ENCODE results near the gene ZNF687.
A peak's percentile ranks its signal among the peaks of the same experiment; 100 is the strongest.

The ZNF687 gene

GRCh38 chr1:151242442-151242841, 39.7 kb upstream of the ZNF687 start:
- no peak for DNase-seq (ENCODE audit: low read depth, low spot score)
- no peak overlapping the region for H3K4me3 ChIP-seq (ENCODE audit: low read depth, low read length)
- POLR2A ChIA-PET: no interaction called here
- TF ChIP-seq CTCF (IDR thresholded peaks at IDR 0.05; ENCODE audit: insufficient read depth, low read length, missing control alignments): no peak
- CTCF ChIA-PET: interaction anchor here (1.1 to 6.4 kb wide), 2 partner anchors 11 to 14 kb away, joined by 3 to 69 read pairs; partner anchors contain the start of gene PSMD4

GRCh38 chr1:151243683-151244216, 38.3 kb upstream of the ZNF687 start:
- CTCF ChIA-PET: interaction anchor here (6.4 kb wide), 1 partner anchor 9 kb away, joined by 69 read pairs; the partner anchor contains the start of gene PSMD4
- POLR2A ChIA-PET: no interaction called here
- no peak for TF ChIP-seq CTCF (IDR thresholded peaks at IDR 0.05; ENCODE audit: insufficient read depth, low read length, missing control alignments)
- no peak overlapping the region for H3K4me3 ChIP-seq (ENCODE audit: low read depth, low read length)
- no peak for DNase-seq (ENCODE audit: low read depth, low spot score)

GRCh38 chr1:151246786-151247185, 35.3 kb upstream of the ZNF687 start:
- no peak overlapping the region for H3K4me3 ChIP-seq (ENCODE audit: low read depth, low read length)
- ChIA-PET CTCF (interaction anchor here (1.5 to 1.7 kb wide), 2 partner anchors 11 to 51 kb away, joined by 4 to 5 read pairs; no protein-coding TSS in a partner anchor), POLR2A (no interaction called here)
- no peak for TF ChIP-seq CTCF (IDR thresholded peaks at IDR 0.05; ENCODE audit: insufficient read depth, low read length, missing control alignments)
- DNase-seq (ENCODE audit: low read depth, low spot score): no peak

GRCh38 chr1:151251656-151252470, 30.2 kb upstream of the ZNF687 start:
- POLR2A ChIA-PET: interaction anchor here (0.6 kb wide), 1 partner anchor 76 kb away, joined by 3 read pairs; the partner anchor contains the start of gene TMOD4
- DNase-seq (ENCODE audit: low read depth, low spot score): peak; percentile 31
- peak; percentile 76 for TF ChIP-seq CTCF (IDR thresholded peaks at IDR 0.05; ENCODE audit: insufficient read depth, low read length, missing control alignments)
- H3K4me3 ChIP-seq (ENCODE audit: low read depth, low read length): no peak overlapping the region
- CTCF ChIA-PET: interaction anchor here (0.6 to 5.1 kb wide), 34 partner anchors 8 to 193 kb away, joined by 3 to 69 read pairs (median 5); partner anchors contain the start of genes LYSMD1, SCNM1, TMOD4 and VPS72

- TF ChIP-seq CTCF (IDR thresholded peaks at IDR 0.05; ENCODE audit: insufficient read depth, low read length, missing control alignments): peak; percentile 7
- ChIA-PET POLR2A (interaction anchor here (0.7 to 1.1 kb wide), 3 partner anchors 14 to 65 kb away, joined by 4 to 6 read pairs (median 5); partner anchors contain the start of genes VPS72 and ZNF687), CTCF (interaction anchor here (1.1 to 5.1 kb wide), 8 partner anchors 14 to 100 kb away, joined by 3 to 69 read pairs (median 4); no protein-coding TSS in a partner anchor)
- H3K4me3 ChIP-seq (ENCODE audit: low read depth, low read length): peak within 1 kb of the TSS; percentile 80
- peak; percentile 81 for DNase-seq (ENCODE audit: low read depth, low spot score)
Measured at GRCh38 chr1:151254217-151255213, 27.6 kb upstream of the ZNF687 start, which contains the start of gene PSMD4. Gene PSMD4 (plus strand): TSS chr1:151254734. CDS start chr1:151254783, 49 bp downstream.
